ENCODE measurements around the gene RPUSD4.
A peak's percentile ranks its signal among the peaks of the same experiment; 100 is the strongest.

Gene RPUSD4

DNA sequence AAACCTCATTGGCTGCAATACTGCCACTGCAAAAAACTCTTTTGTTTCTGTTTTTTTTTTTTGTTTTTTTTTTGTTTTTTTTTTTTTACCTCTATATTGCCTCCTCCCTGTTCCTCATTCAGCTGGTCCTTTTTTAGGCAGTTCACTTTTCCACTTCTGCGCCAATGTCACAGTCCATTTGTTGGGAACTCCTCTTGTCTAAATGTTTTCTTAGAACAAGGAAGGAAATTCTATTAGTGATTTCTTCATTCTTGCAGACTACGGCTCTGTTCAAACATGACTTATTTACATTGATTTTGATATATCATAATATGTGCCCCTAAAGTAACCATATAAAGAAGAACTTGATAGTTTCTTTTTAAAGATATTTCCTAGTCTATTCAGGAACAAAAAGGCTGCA lies 3.0 kb upstream of the RPUSD4 start:
- no peak overlapping the region for H3K4me3 ChIP-seq (ENCODE audit: control insufficient read depth, low read depth, low read length)
- DNase-seq (ENCODE audit: low read depth) = no peak
- no peak for TF ChIP-seq CTCF (conservative IDR thresholded peaks at IDR 0.05; ENCODE audit: control insufficient read depth, insufficient read depth, low read depth, low read length)

DNA sequence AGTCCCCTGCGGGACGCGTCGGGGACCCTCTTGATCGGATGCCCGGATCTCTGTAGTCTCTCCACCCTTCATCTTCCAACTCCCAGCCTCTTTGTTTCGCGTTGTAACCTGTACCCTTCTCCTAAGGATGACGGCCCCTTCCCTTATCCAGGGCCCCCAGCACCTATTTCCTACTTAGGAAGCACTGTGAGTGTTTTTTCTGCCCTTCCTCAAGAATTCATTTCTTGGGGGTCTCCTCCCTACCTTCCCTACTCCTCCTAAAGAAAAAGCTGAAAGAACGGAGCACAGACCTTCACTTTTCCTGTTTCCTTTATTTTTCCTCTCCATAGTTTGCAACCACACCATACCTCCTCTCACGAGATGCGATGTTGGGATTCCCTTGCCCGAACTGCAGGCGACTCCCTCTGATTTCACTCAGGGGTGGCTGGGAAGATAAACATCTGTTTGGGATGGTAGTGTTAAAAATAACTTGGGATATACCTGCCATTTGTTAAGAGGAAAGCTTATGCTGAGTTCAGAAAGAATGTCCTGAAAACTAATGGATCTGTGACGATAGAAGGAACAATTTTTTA lies 725 bp upstream of the RPUSD4 start:
- H3K4me3 ChIP-seq (ENCODE audit: control insufficient read depth, low read depth, low read length) = peak overlapping the region; percentile 100
- no peak for TF ChIP-seq CTCF (conservative IDR thresholded peaks at IDR 0.05; ENCODE audit: control insufficient read depth, insufficient read depth, low read depth, low read length)
- DNase-seq (ENCODE audit: low read depth) = no peak

- no peak for TF ChIP-seq CTCF (conservative IDR thresholded peaks at IDR 0.05; ENCODE audit: control insufficient read depth, insufficient read depth, low read depth, low read length)
- H3K4me3 ChIP-seq (ENCODE audit: control insufficient read depth, low read depth, low read length) = peak overlapping the region; percentile 100
- DNase-seq (ENCODE audit: low read depth) = no peak
Observed at GRCh38 chr11:126210871-126211235, 597 bp downstream of the RPUSD4 start.

- no peak for TF ChIP-seq CTCF (conservative IDR thresholded peaks at IDR 0.05; ENCODE audit: control insufficient read depth, insufficient read depth, low read depth, low read length)
- DNase-seq (ENCODE audit: low read depth) = no peak
- no peak overlapping the region for H3K4me3 ChIP-seq (ENCODE audit: control insufficient read depth, low read depth, low read length)
Observed at GRCh38 chr11:126207896-126208295, 3.6 kb downstream of the RPUSD4 start.

DNA sequence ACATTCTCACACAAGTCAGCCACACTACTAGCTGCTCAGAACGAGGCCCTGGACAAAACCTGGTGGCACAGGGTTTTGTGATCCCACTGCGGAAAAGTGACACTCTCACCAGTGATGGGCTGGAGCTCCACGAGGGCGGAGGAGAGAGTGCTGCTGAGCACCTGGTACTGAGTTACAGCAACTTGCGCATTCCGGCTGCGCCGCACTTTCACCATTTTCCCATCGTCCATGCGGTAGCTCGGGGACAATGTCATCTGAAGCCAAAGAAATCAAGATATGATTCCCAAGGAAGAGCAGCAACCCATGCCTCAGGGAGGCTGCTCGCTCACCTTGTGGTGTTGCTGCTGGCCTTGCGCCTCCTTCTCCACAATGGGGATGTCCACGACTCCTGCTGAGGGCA lies 6.1 kb downstream of the RPUSD4 start:
- DNase-seq (ENCODE audit: low read depth) = no peak
- no peak for TF ChIP-seq CTCF (conservative IDR thresholded peaks at IDR 0.05; ENCODE audit: control insufficient read depth, insufficient read depth, low read depth, low read length)

GRCh38 chr11:126202646-126203359 lies 8.6 kb downstream of the RPUSD4 start:
- H3K4me3 ChIP-seq (ENCODE audit: control insufficient read depth, low read depth, low read length) = no peak overlapping the region
- DNase-seq (ENCODE audit: low read depth) = no peak
- TF ChIP-seq CTCF (conservative IDR thresholded peaks at IDR 0.05; ENCODE audit: control insufficient read depth, insufficient read depth, low read depth, low read length) = no peak

More for the DNA sequence above, 6.1 kb downstream of the RPUSD4 start:
- H3K4me3 ChIP-seq (ENCODE audit: control insufficient read depth, low read depth, low read length) = no peak overlapping the region
